Epithelial cell of proximal tubule (primary cell): ENCODE data around the gene ECE1. TPM values are rescaled to one million over a fixed set of nuclear protein-coding genes. Genes with fewer than 3 reads are reported as not detected.
"Not testable (repeated sequence)": the region's sequence is repeated elsewhere in the genome, so short reads cannot be mapped to it uniquely, and the experiment has no call there.

Source experiments
- DNase-seq: peaks from one replicate; pipeline ENCODE4 v3.0.0-alpha.2; 2011; ENCODE audit warnings: low read depth
- H3K4me3 ChIP-seq: 2 replicates; pipeline ENCODE4 v1.5.1; 2011; ENCODE audit warnings: low read depth, mild to moderate bottlenecking, low read length
- total RNA-seq: library from RNA; depleted of rRNA; stranded (reverse); fragments of >200 nt; gene quantifications from 2 replicates; pipeline ENCODE4 v1.2.3, GENCODE V29; 2015
- TF ChIP-seq, protein P1 (sequence below): conservative IDR thresholded peaks from 2 replicates; pipeline ENCODE4 v1.5.1; 2012; ENCODE audit warnings: low read depth, mild to moderate bottlenecking, low read length

The ECE1 gene
- total RNA-seq, 1 donor from 2014 or later, result 115 TPM

DNA sequence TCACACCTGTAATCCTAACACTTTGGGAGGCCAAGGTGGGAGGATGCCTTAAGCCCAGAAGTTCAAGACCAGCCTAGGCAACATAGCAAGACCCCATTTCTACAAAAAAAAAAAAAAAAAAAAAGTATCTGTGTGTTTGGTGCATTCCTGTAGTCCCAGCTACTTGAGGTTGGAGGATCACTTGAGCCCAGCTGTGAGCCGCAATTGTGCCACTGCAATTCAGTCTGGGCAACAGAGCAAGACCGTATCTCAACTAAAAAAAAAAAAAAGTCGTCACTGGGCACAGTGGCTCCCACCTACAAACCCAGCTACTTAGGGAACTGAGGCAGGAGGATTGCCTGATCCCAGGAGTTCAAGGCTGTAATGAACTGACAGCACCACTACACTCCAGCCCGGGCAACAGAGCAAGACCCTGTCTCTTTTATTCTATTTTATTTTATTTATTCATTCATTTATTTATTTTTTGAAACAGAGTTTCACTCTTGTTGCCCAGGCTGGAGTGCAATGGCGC lies 105.0 kb downstream of the ECE1 start:
- TF ChIP-seq, protein P1, sequence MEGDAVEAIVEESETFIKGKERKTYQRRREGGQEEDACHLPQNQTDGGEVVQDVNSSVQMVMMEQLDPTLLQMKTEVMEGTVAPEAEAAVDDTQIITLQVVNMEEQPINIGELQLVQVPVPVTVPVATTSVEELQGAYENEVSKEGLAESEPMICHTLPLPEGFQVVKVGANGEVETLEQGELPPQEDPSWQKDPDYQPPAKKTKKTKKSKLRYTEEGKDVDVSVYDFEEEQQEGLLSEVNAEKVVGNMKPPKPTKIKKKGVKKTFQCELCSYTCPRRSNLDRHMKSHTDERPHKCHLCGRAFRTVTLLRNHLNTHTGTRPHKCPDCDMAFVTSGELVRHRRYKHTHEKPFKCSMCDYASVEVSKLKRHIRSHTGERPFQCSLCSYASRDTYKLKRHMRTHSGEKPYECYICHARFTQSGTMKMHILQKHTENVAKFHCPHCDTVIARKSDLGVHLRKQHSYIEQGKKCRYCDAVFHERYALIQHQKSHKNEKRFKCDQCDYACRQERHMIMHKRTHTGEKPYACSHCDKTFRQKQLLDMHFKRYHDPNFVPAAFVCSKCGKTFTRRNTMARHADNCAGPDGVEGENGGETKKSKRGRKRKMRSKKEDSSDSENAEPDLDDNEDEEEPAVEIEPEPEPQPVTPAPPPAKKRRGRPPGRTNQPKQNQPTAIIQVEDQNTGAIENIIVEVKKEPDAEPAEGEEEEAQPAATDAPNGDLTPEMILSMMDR, result no peak
- no peak for DNase-seq
- no peak overlapping the region for H3K4me3 ChIP-seq

DNA sequence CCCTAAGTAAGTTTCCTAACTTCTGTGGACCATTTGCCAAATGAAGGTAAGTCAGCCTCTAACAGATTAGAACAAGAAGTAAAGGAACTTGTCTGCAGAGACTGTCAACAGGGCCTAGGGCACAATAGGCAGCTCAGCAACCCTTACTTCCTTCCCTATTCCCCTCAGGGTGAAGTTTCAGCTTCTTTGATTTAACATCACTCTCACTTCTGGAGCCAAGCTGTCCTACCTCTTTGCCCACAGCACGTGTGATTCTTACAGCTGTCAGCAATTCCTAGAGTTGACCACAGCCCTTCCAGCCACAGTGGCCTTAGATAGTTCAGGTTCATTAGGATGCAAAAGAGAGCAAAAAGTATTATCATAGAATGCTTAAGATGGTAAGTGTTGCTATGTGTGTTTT lies 106.0 kb downstream of the ECE1 start:
- TF ChIP-seq, protein P1, result no peak
- DNase-seq, result no peak
- no peak overlapping the region for H3K4me3 ChIP-seq

DNA sequence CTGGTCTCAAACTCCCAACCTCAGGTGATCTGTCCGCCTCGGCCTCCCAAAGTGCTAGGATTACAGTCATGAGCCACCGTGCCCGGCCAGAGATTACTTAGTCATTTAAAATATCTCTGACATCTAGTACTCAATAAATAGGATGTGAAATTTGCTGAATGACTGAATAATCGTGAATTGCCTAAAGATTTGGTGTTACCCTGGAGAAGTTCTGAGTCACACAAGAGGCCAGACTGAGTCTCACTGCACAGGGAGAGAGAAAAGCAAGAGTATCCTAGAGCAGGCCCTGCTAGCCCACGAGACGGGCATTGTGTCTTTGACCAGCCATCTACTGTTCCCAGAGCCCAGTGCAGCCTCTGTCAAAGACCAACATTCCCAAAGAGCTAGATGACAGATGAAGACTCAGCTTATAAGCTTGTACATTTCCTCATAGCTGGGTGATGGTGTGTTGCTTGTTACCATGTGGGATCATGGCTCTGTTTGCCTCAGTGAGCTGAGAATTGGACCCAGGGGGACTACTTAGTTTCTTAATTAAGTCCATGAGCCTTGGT lies 108.0 kb downstream of the ECE1 start:
- TF ChIP-seq, protein P1, result no peak
- no peak overlapping the region for H3K4me3 ChIP-seq
- no peak for DNase-seq

DNA sequence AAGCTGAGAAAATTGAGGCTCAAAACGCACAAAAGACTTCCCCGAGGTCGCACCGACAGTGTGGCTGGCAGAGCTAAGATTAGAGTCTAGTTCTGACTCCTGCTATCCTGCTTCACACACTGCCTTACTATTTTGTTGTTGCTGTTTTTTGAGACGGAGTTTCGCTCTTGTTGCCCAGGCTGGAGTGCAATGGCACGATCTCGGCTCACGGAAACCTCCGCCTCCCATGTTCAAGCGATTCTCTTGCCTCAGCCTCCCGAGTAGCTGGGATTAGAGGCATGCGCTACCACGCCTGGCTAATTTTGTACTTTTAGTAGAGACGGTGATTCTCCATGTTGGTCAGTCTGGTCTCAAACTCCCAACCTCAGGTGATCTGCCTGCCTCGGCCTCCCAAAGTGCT lies 112.0 kb downstream of the ECE1 start:
- not testable (repeated sequence) for H3K4me3 ChIP-seq, DNase-seq

DNA sequence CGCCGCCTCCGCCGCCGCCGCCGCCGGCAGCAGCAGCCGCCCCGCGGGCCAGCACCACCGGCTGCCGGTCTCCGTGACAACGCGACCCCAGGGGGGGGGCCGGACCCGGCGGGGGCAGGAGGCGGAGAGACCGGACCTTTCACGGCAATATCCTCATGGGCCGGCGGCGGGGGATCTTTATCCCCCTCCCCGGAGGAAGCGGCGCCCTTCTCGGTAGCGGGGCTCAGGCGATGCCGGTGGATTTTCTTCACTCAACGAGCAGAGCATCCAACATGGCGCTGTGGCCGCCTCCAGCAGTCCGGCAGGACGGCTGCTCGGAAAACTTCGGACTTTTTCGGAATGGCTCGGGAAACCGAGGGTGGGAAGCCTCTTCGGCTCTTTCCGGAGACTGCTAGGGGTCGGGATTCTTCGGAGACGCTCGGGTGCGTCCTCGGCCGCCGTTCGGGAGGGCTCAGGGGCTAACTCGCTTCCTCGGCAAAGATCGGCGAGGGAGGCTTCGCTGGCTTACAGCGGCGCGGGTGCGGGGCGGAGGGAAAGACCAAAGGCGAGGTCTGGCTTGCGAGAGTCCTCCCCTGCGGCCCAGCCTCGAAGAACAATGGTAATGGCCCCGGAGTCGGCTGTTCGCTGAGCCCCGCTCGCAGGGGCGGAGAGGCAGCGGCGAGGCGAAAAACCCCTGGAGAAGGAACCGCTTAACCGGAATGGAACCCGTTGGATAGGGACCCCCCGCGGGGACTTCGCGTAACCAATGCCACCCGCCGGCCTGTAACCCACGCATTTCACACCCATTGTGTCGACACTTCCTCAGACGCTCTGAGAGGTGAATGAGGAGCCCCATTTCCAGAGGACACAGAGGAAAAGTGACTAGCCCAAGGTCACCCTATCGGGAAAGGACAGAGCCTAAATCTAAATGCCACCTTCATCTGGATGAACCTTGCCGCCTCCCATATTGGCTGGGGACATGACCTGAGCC lies 113.4 kb downstream of the ECE1 start, which contains the start of gene EIF4G3:
Gene EIF4G3 (minus strand): TSS at position 312 of the 970 bp plus-strand sequence. CDS start 174,155 bp downstream, outside the sequence.
- peak; percentile 72 for DNase-seq
- TF ChIP-seq, protein P1, result no peak

DNA sequence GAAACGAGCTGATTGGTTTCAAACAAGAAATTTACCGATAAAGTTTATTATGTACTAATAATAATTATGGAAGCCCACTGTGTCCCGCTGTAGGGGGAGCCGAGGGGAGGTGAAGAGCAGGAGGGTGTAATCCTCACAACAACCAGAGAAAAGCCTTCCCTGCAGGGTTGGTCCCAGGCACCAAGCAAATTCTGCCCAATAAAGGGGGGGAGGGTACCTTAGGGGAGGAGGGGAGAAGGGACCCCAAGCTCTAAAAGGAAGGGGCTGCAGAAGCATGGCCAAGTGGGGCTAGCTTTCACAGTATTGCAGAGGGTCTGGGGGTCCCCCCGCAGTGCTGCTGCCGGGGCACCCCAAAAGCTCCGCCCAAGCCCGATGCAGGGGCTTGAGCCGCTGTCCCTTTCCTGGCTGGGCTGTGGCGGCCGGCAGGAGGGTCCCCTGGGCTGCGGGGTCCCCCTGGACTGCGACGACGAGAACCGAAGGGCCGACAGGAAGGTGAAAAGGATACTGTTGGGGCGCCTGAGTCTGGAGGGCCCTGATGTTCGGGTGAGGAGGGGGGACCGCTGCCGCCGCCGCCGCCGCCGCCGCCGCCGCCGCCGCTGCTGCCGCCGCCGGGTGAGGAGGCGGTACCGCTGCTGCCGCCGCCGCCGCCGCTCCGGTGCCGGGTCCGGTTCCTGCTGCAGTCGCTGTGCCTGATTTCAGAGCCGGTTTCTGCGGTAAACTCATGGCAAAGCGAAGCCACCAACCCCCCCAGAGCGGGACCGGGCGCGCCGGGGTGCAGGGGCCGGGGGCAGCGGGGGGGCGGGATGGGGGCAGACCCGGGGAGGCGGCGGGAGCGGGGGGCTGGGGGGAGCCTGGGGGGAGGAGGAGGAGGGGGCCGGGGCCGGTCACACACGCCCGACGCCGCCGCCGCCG lies 114.3 kb downstream of the ECE1 start:
- peak overlapping the region; percentile 97 for H3K4me3 ChIP-seq
- TF ChIP-seq, protein P1, result no peak
- no peak for DNase-seq

More for the DNA sequence above, 113.4 kb downstream of the ECE1 start, which contains the start of gene EIF4G3:
- peak within 1 kb of the TSS; percentile 97 for H3K4me3 ChIP-seq
